NCI-H1436 treated with DMSO at 0.1 percent for 48 hours (cell line): Measurements from ENCODE around the gene DAP.
"Not testable (repeated sequence)": the region's sequence is repeated elsewhere in the genome, so short reads cannot be mapped to it uniquely, and the experiment has no call there.

ENCODE experiments used
- DNase-seq: peaks from one replicate; lab custom pipeline; 2025; lab: John Stamatoyannopoulos, UW

The DAP gene

DNA sequence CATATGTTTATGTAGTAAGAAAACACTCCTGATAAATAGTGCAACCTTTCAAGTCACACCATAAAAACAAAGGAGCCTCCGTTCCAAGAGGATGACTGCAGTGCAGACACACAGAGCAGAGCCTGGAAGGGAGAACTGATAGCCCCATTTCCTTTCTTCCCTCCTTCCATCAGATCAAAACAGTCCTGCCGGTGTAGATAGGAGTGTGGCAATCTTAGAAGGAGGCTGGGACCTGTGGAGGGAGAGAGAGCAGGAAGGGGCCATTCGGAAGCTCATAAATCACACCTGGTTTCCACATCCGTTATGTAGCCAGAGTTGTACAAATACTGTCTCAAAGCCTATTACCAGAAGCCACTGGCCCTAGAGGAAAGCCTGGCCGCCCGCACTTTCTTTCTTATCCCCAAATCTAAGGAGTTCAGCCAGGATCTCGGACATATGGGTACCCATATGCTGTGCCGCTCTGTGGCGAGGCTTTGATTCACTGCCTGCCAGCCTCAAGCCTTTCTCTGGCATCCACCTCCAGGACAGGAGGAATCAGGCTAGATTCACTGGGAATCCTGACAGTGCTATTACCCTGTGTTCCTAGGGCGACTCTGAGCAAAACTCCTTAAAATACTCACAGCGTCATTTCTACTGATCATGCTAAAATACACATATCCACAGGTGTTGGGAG lies 26.9 kb downstream of the DAP start:
- no peak for DNase-seq

DNA sequence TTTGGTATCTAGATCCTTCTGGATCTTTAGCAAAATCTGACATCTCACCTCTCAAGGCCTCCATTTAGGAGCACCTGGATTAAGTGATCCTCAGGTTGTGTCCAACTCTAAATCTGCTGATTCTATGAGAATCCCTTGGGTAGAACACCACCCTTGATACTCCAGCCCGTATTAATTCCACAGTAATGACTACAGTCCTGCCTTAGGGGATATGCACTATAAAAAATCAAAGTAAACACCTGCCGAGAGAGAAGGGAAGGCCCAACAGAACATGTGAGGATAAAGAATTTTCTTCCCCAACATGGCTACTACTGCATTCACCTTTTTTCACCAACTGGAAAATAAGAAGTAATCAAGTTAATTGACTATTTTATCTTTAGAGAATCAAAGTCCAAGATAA lies 27.6 kb downstream of the DAP start:
- no peak for DNase-seq

DNA sequence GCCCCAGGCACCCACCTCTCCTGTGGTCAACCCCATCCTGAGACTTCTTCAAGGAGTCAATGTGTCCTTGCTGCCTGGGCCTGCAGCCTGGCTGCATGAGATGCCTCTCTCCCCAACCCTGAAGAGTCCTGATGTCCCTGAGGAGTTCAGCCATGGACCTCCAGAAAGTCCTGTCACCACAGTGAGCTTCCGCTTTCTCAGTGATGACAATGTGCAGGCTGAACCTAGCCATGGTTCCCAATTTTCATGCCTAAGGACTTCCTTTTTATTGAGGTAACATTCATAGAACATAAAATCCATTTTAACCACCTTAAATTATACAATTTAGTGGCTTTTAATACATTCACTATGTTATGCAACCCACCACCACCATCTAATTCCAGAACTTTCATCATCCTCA lies 29.1 kb downstream of the DAP start:
- DNase-seq, result no peak

DNA sequence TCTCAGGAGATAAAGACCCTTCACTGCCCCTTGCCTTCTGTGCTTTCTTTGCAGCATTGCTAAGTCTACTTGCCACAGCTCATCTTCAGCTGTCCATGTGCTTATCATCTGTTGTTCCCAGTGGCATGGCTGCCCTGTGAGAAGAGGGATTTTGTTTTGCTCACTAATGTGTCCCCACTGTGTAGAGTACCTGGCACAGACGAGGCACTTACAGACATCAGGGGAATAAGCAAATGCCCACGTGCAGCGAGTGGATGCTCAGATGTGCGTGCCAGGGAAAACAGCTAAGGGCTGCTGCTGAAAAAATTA lies 31.0 kb downstream of the DAP start:
- no peak for DNase-seq

GRCh38 chr5:10729320-10730042 lies 31.6 kb downstream of the DAP start:
- no peak for DNase-seq

- no peak for DNase-seq
Observed at GRCh38 chr5:10728679-10729078, 32.4 kb downstream of the DAP start.

GRCh38 chr5:10727861-10728260 lies 33.2 kb downstream of the DAP start:
- DNase-seq, result no peak

DNA sequence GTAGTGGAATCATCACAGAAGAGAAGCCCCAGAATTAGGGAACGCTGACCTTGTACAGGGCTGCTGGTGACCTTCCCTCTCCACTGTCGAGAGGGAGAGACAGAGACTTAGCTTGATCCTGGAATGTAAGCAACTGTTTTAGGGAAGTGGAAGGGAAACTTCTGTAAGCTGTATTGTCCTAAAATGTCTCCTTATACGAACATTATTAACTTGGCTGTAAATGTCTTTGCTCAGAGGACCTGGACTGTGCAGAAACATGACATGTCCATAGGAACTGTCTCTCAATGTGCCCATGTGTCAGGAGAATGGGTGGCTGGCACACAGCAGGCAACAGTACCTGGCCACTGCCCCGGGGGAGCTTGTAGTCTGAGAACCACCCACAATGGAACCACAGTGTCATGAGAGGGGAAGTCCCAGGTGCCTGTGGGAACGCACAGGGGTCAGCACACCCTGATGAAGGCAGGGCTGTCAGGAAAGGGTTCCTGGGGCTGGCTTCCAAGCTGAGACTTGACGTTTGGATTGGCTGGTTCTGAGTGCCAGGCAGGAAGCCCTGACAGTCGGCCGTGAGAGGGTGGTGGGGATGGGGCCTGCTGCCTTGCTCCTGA lies 34.0 kb downstream of the DAP start:
- no peak for DNase-seq

DNA sequence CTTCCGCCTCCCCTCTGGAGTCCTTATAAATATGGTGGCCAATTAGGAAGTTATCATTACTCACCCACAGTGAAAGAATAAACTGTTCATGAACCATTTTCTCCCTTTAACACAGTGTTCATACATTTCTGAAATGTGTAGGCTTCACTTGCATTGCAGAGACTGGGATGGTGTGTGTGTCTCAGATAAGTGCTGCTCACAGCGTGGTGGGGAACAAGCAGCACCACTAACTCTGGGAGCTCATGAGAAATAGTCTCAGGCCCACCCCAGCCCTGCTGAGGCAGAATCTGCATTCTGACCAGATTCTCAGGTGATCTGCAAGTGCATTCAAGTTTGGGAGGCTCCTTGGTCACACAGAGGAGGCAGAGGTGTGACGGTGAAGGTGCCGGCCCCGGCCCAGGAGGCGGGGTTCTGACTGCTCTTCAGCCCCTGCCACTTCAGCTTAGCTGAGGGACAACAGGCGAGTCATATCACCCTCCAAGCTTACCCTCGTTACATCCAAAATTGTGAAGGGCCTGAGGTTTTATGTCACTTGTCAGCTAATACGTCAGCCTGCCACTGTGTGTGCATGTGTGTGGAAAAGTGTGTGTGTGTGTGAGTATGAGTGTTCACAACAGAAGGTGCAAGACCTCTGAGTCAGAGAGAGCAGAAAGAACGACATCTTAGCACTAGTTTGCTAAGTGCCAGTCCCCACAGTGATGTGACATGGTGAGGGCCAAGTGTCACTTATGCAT lies 34.7 kb downstream of the DAP start:
- no peak for DNase-seq

GRCh38 chr5:10725636-10726035 lies 35.4 kb downstream of the DAP start:
- DNase-seq, result no peak

GRCh38 chr5:10724781-10725507 lies 36.1 kb downstream of the DAP start:
- DNase-seq, result no peak

DNA sequence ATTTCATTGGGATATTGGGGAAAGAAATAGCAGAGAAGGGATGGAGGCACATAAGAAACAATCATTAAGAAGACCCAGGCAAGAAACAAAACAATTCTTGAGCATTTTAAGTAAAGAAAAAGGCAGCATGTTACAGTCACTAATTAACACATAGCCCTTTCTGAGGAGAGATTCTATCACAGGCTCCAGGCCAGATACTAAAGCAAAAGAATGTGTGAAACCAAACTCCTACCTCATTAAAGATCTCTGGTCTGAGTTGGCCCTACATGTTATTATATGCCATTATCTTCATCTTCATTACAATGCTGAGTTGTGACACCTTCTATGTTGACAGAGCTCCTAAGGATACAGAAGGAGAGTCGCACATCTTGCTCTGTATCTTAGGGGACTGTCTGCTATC lies 37.5 kb downstream of the DAP start:
- DNase-seq, result no peak

DNA sequence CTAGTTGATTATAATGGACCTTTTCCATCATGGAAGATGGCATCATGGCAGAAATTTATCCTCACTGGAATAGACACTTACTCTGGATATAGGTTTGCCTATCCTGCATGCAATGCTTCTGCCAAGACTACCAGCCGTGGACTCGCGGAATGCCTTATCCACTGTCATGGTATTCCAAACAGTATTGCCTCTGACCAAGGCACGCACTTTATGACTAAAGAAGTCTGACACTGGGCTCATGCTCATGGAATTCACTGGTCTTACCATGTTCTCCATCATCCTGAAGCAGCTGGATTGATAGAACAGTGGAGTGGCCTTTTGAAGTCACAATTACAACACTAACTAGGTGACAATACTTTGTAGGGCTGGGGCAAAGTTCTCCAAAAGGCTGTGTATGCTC lies 40.3 kb downstream of the DAP start:
- DNase-seq, result not testable (repeated sequence)

DNA sequence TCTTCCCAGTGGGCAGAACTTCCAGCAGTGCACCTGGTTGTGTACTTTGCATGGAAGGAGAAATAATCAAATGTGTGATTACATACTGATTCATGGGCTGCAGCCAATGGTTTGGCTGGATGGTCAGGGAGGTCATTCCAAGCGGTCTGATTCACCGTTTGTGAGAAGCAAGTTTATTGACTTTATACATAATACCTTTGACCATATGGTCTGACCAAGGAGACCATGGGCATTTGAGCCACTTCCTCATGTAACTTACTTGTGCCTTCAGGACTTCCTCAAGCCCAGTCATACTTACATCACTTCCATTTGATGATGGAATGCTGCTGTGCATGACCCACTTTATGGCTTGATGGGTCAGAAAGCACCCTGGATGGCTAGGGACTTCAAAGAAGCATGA lies 41.1 kb downstream of the DAP start:
- no peak for DNase-seq

DNA sequence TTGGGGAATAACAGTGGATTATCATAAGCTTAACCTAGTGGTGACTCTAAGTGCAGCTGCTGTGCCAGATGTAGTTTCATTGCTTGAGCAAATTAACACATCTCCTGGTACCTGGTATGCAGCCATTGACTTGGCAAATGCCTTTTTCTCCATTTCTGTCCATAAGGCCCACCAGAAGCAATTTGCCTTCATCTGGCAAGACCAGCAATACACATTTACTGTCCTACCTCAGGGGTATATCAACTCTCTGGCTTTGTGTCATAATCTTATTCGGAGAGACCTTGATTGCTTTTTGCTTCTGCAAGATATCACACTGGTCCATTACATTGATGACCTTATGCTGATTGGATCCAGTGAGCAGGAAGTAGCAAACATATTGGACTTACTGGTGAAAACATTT lies 42.4 kb downstream of the DAP start:
- DNase-seq, result not testable (repeated sequence)

DNA sequence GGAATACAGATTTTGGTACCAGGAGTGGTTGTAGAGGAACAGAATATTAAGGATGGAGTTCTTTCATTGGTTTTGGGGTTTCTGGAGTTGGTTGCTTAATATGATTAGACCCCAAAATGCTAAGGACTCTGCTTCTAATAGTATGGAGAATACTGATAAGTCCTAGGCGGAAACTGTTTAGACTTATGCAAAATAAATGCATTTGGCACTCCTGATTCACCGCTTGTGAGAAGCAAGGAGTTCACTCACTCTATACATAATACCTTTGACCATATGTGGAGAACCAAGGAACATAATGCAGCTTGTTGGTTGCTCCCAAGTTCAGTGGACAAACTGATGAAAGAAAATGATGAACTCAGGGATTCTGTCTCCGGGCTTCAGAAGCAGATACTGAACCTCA lies 44.2 kb downstream of the DAP start:
- DNase-seq, result not testable (repeated sequence)

- DNase-seq, result no peak
Observed at GRCh38 chr5:10715605-10716290, 45.3 kb downstream of the DAP start.

GRCh38 chr5:10712574-10713366 lies 48.3 kb downstream of the DAP start:
- DNase-seq, result no peak

GRCh38 chr5:10711562-10711961 lies 49.5 kb downstream of the DAP start:
- DNase-seq, result no peak

- no peak for DNase-seq
Observed at GRCh38 chr5:10710513-10711128, 50.4 kb downstream of the DAP start.
